ENCODE measurements around the gene TIMM23B. TPM values are rescaled to one million over a fixed set of nuclear protein-coding genes. Genes with fewer than 3 reads are reported as not detected.
"Not testable (repeated sequence)": the region's sequence is repeated elsewhere in the genome, so short reads cannot be mapped to it uniquely, and the experiment has no call there.

TIMM23B gene
- total RNA-seq, 1 experiment from 2014 or later = 5.8 TPM

GRCh38 chr10:49977756-49978155 is 35.9 kb downstream of the TIMM23B start:
- not testable (repeated sequence) for DNase-seq (ENCODE audit: low read depth)

- DNase-seq (ENCODE audit: low read depth) = not testable (repeated sequence)
Observed at GRCh38 chr10:49987207-49987606, 45.4 kb downstream of the TIMM23B start.

- DNase-seq (ENCODE audit: low read depth) = not testable (repeated sequence)
Observed at GRCh38 chr10:49988376-49988775, 46.5 kb downstream of the TIMM23B start, which contains the start of gene AGAP6. AGAP6 (plus strand) TSS chr10:49988406; CDS start chr10:49988716, 310 bp downstream.

GRCh38 chr10:49995321-49995720 is 53.5 kb downstream of the TIMM23B start:
- DNase-seq (ENCODE audit: low read depth) = not testable (repeated sequence)

GRCh38 chr10:50014024-50014423 is 72.2 kb downstream of the TIMM23B start:
- DNase-seq (ENCODE audit: low read depth) = not testable (repeated sequence)

- not testable (repeated sequence) for DNase-seq (ENCODE audit: low read depth)
Observed at GRCh38 chr10:50015596-50016220, 73.9 kb downstream of the TIMM23B start.

- not testable (repeated sequence) for DNase-seq (ENCODE audit: low read depth)
Observed at GRCh38 chr10:50016926-50017325, 75.1 kb downstream of the TIMM23B start.

GRCh38 chr10:50017646-50018045 is 75.8 kb downstream of the TIMM23B start:
- not testable (repeated sequence) for DNase-seq (ENCODE audit: low read depth)

GRCh38 chr10:50019279-50019678 is 77.4 kb downstream of the TIMM23B start:
- not testable (repeated sequence) for DNase-seq (ENCODE audit: low read depth)

GRCh38 chr10:50020451-50021024 is 78.7 kb downstream of the TIMM23B start:
- DNase-seq (ENCODE audit: low read depth) = not testable (repeated sequence)

- DNase-seq (ENCODE audit: low read depth) = no peak
Observed at GRCh38 chr10:50021646-50022045, 79.8 kb downstream of the TIMM23B start.

Other genes with a start within 250 kb of the TIMM23B start
- gene OGDHL, start 179.7 kb upstream of the TIMM23B start, total RNA-seq (2014; rRNA removed; shearing (Covaris generic)) = 1.5 and 3.4 TPM in 2 replicates
- gene PARG, start within 50 bp of the TIMM23B start, total RNA-seq (2014; rRNA removed; shearing (Covaris generic)) = 18.0 and 22.6 TPM in 2 replicates
- 2.9 and 7.0 TPM in 2 replicates for gene AGAP6, start 46.4 kb downstream of the TIMM23B start, total RNA-seq (2014; rRNA removed; shearing (Covaris generic))
- gene WASHC2A, start 125.9 kb downstream of the TIMM23B start, total RNA-seq (2014; rRNA removed; shearing (Covaris generic)) = 18.6 and 21.0 TPM in 2 replicates